IMR-90 (cell line): Measurements from ENCODE around the gene HOXA7. TPM values are rescaled to one million over a fixed set of nuclear protein-coding genes. Genes with fewer than 3 reads are reported as not detected.
A peak's percentile ranks its signal among the peaks of the same experiment; 100 is the strongest.

Experiments
- ATAC-seq: fragments of 200-7000 bp; cut with Tn5 transposase; 2 replicates; pipeline ENCODE4 v1.9.1; 2020; ENCODE audit warnings: low read depth, mild to moderate bottlenecking, moderate library complexity
- BruUV-seq: library from RNA; stranded (reverse); fragments of 400-500 nt; replicated peaks from 2 replicates; lab custom pipeline; 2021; lab: Mats Ljungman, UMichigan
- CTCF ChIA-PET: fragments of 300-600 bp; formaldehyde crosslinking; extraction: SDS; loops from one replicate; lab custom pipeline; 2021; ENCODE audit warnings: antibody characterized with exemption; lab: Yijun Ruan, JAX
- POLR2A ChIA-PET: fragments of 300-600 bp; sonication (Branson Sonifier 250); formaldehyde crosslinking; loops from one replicate; lab custom pipeline; 2022; ENCODE audit warnings: antibody characterized with exemption; ENCODE audit not compliant: unreplicated experiment; lab: Charles Lee
- DNase-seq: peaks from one replicate; pipeline ENCODE4 v3.0.0; 2013
- H2AFZ ChIP-seq: replicated peaks from 2 replicates; pipeline ENCODE3; 2013; ENCODE audit warnings: low read length, mild to moderate bottlenecking; ENCODE audit not compliant: poor library complexity
- H2AK5ac ChIP-seq: 2 replicates; pipeline ENCODE4 v1.6.1; 2013; ENCODE audit warnings: low read depth, low read length, inconsistent platforms
- H2AK9ac ChIP-seq: replicated peaks from 2 replicates; pipeline ENCODE3; 2013; ENCODE audit warnings: mild to moderate bottlenecking, low read depth, low read length, moderate library complexity; ENCODE audit not compliant: poor library complexity
- H2BK120ac ChIP-seq: 2 replicates; pipeline ENCODE4 v1.6.1; 2013; ENCODE audit warnings: low read depth, low read length, inconsistent platforms
- H2BK15ac ChIP-seq: 3 replicates; pipeline ENCODE4 v1.6.1; 2013; ENCODE audit warnings: low read depth, low read length, inconsistent platforms
- H2BK20ac ChIP-seq: 2 replicates; pipeline ENCODE4 v1.6.1; 2013; ENCODE audit warnings: low read depth, mild to moderate bottlenecking, inconsistent platforms, low read length, moderate library complexity
- H2BK5ac ChIP-seq: 2 replicates; pipeline ENCODE4 v1.6.1; 2013; ENCODE audit warnings: mild to moderate bottlenecking, low read depth, low read length, inconsistent platforms; ENCODE audit not compliant: poor library complexity, severe bottlenecking
- H3K14ac ChIP-seq: replicated peaks from 2 replicates; pipeline ENCODE4 v1.6.1; 2013; ENCODE audit warnings: low read depth, low read length, inconsistent platforms
- H3K18ac ChIP-seq: 2 replicates; pipeline ENCODE4 v1.6.1; 2013; ENCODE audit warnings: low read depth, low read length, control low read depth
- H3K23ac ChIP-seq: 2 replicates; pipeline ENCODE4 v1.6.1; 2013; ENCODE audit warnings: low read depth, low read length, inconsistent platforms
- H3K27ac ChIP-seq: 2 replicates; pipeline ENCODE4 v1.5.1; 2013; ENCODE audit warnings: mild to moderate bottlenecking, control low read depth, low read length; ENCODE audit not compliant: insufficient read depth
- H3K27me3 ChIP-seq: 2 replicates; pipeline ENCODE4 v1.6.1; 2013; ENCODE audit warnings: low read length; ENCODE audit not compliant: control insufficient read depth, insufficient read depth
- H3K36me3 ChIP-seq: 2 replicates; pipeline ENCODE4 v1.6.1; 2013; ENCODE audit warnings: low read length, mixed read lengths; ENCODE audit not compliant: control insufficient read depth, insufficient read depth
- H3K4ac ChIP-seq: 2 replicates; pipeline ENCODE4 v1.6.1; 2013; ENCODE audit warnings: low read depth, low read length, inconsistent platforms
- H3K4me1 ChIP-seq: 2 replicates; pipeline ENCODE4 v1.6.1; 2013; ENCODE audit warnings: low read length, mixed read lengths; ENCODE audit not compliant: control insufficient read depth, insufficient read depth
- H3K4me2 ChIP-seq: 2 replicates; pipeline ENCODE4 v1.6.1; 2013; ENCODE audit warnings: low read depth, mild to moderate bottlenecking, control low read depth, low read length, moderate library complexity
- H3K4me3 ChIP-seq: 2 replicates; pipeline ENCODE4 v1.5.1; 2013; ENCODE audit warnings: low read depth, mild to moderate bottlenecking, control low read depth, low read length, moderate library complexity; ENCODE audit not compliant: insufficient read depth
- H3K56ac ChIP-seq: 2 replicates; pipeline ENCODE4 v1.6.1; 2013; ENCODE audit warnings: low read length, inconsistent platforms; ENCODE audit not compliant: insufficient read depth; ENCODE audit errors: extremely low read depth
- H3K79me1 ChIP-seq, 2 experiments: 2 replicates each; pipeline ENCODE4 v1.6.1; 2013; ENCODE audit warnings: low read length in 2 of 2, inconsistent platforms in 1 of 2, low read depth in 1 of 2
- H3K9ac ChIP-seq: 2 replicates; pipeline ENCODE4 v1.6.1; 2013; ENCODE audit warnings: low read depth, low read length, control low read depth
- H3K9me1 ChIP-seq: 2 replicates; pipeline ENCODE4 v1.6.1; 2013; ENCODE audit warnings: low read length, inconsistent platforms; ENCODE audit not compliant: insufficient read depth
- H3K9me3 ChIP-seq: 2 replicates; pipeline ENCODE4 v1.6.1; 2013; ENCODE audit warnings: low read length; ENCODE audit not compliant: control insufficient read depth, insufficient read depth
- H4K20me1 ChIP-seq: 2 replicates; pipeline ENCODE4 v1.6.1; 2013; ENCODE audit warnings: low read length, inconsistent platforms; ENCODE audit not compliant: insufficient read depth
- H4K5ac ChIP-seq: 2 replicates; pipeline ENCODE4 v1.6.1; 2013; ENCODE audit warnings: mild to moderate bottlenecking, low read depth, low read length, control low read depth
- H4K8ac ChIP-seq, 2 experiments: 2 replicates each; pipeline ENCODE4 v1.6.1; 2013; ENCODE audit warnings: low read depth in 2 of 2, low read length in 2 of 2, control low read depth in 1 of 2, inconsistent platforms in 1 of 2
- H4K91ac ChIP-seq: 2 replicates; pipeline ENCODE4 v1.6.1; 2013; ENCODE audit warnings: low read depth, low read length, inconsistent platforms; ENCODE audit not compliant: insufficient read depth
- USF2 ChIP-seq: fragments of 150-350 bp; IDR thresholded peaks from 2 replicates; pipeline ENCODE4 v1.6.1; 2017; ENCODE audit warnings: mild to moderate bottlenecking, antibody characterized with exemption, low read length, low read depth
- whole genome bisulfite sequencing, 2 experiments: methylation state at CpG; one replicate each; pipeline versions ENCODE4 v1.1.5 to v1.1.7; 2013; ENCODE audit warnings: missing lambda C conversion rate in 2 of 2; ENCODE audit not compliant: insufficient read length in 1 of 2; ENCODE audit errors: extremely low coverage in 2 of 2; 5-methylcytosine and 5-hydroxymethylcytosine counted together
- dilution Hi-C: fragments of 300-500 bp; cut with HindIII; formaldehyde crosslinking; loops from one replicate; pipeline ENCODE4 v1.14.3; 2018; ENCODE audit warnings: low sequenced_read_pairs; ENCODE audit not compliant: unreplicated experiment
- in situ Hi-C: fragments of 300-500 bp; cut with MboI; formaldehyde crosslinking; loops from 3 replicates; pipeline ENCODE4 v1.14.3; 2019; ENCODE audit warnings: low sequenced_read_pairs, inconsistent platforms, mixed read lengths
- intact Hi-C: fragments of 100-400 bp; cut with micrococcal nuclease; formaldehyde crosslinking; loops from 2 replicates; pipeline ENCODE4 v1.10.0; 2022
- polyA plus RNA-seq, 3 experiments: library from polyadenylated mRNA; depleted of rRNA; stranded (reverse); fragments of >200 nt; gene quantifications; 2 replicates each; pipeline ENCODE4 v1.2.3, GENCODE V29; 2012; ENCODE audit warnings: low replicate concordance in 1 of 3
- total RNA-seq: library from RNA; depleted of rRNA; stranded (reverse); fragments of >200 nt; gene quantifications from 2 replicates; pipeline ENCODE4 v1.2.3, GENCODE V29; 2012

The HOXA7 gene
- total and polyA plus RNA-seq, 2 of the 4 experiments (the other 2 are of a cell fraction): 0.18 to 1.7 TPM

- POLR2A ChIA-PET: no interaction called here
- H3K9ac ChIP-seq: no peak overlapping the region
- H3K27me3 ChIP-seq: peaks cover 93% of the 10 kb centered on the region
Observed at GRCh38 chr7:27171637-27172314, 15.3 kb upstream of the HOXA7 start.

More at GRCh38 chr7:27171637-27172314, 15.3 kb upstream of the HOXA7 start:
- Histone ChIP-seq H2AK9ac (no peak overlapping the region), H4K5ac (no peak overlapping the region), H3K4ac (no peak overlapping the region), H2AK5ac (no peak overlapping the region), H2AFZ (peak overlapping the region; percentile 16), H4K20me1 (peaks cover 19% of the 10 kb centered on the region; the same call in 1 of the 2 replicates), H3K4me3 (no peak overlapping the region), H3K4me1 (no peaks in the 10 kb centered on the region), H2BK5ac (no peak overlapping the region), H3K9me1 (no peaks in the 10 kb centered on the region), H3K36me3 (no peaks in the 10 kb centered on the region), H3K9me3 (peaks cover 19% of the 10 kb centered on the region), H3K23ac (no peak overlapping the region; the same call in 1 of the 2 replicates), H3K4me2 (no peak overlapping the region), H4K91ac (no peak overlapping the region), H3K27ac (no peak overlapping the region), H3K56ac (no peak overlapping the region), H3K18ac (no peak overlapping the region), H4K8ac (no peak overlapping the region), H2BK20ac (no peak overlapping the region), H2BK120ac (no peak overlapping the region), H2BK15ac (no peak overlapping the region), H3K79me1 (no peaks in the 10 kb centered on the region), H3K14ac (no peak overlapping the region)
- no peak for TF ChIP-seq USF2
- in situ Hi-C loops: no loop called here
- intact Hi-C loops: no loop called here
- ATAC-seq: no peak
- dilution Hi-C loops: no loop called here
- no peak for DNase-seq
- WGBS, 2 experiments: 12% methylated on average over 15 of the region's 30 CpGs; no CpG with 5 or more reads in 1 of the 2 experiments
- CTCF ChIA-PET: no interaction called here
- no TSS peak for BruUV-seq
